ENCODE measurements around the gene SMG6. TPM values are rescaled to one million over a fixed set of nuclear protein-coding genes. Genes with fewer than 3 reads are reported as not detected.

SMG6 gene
- total and polyA plus RNA-seq, 2 donors (not counting 3 experiments of a cell fraction or from before 2014, with no cell fraction given): 40.1 to 42.2 TPM

DNA sequence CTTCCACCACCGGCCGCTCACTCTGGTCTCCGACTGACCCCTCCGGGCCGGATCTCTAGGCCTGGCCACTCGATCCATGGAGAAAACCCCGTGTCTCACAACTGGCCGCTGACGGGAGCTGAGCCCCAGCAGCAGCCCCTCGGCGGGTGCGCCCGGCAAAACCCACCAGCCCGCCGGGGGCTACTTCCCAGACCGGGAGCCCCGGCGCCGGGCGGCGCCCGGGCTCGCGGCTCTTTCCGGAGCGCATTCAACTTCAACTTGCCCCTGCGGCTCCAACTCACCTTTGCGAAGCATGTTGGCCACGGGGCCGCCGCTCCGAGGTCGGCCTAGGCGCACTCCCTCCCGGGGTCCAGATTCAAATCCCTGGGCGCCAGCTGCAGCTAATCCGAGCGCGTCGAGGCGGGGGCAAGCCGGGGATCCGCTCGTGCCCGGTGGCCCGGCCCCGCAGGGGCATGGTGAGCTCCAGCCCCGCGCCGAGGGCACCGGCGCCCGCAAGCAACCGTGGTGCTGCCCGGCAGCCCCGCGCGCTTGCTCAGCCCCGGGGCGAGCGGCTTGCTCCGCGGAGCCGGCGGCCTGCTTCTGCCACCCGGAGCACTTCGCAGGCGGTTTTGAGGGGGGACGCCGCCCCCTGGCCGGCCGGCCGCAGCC, 278.9 kb downstream of the SMG6 start:
- no peak for FAIRE-seq
- no TSS peak for BruUV-seq (replicated peaks)

More for the DNA sequence above, 278.9 kb downstream of the SMG6 start:
- ChIA-PET CTCF (interaction anchor here (1.1 to 9.5 kb wide), 13 partner anchors 11 to 258 kb away, joined by 3 to 270 read pairs (median 3); partner anchors contain the start of gene OVCA2), POLR2A (no interaction called here)
- peak overlapping the region; percentile 66 for H2AFZ ChIP-seq (ENCODE audit: low read depth, low read length)
- H3K36me3 ChIP-seq (ENCODE audit: control insufficient read depth in 2 of 2, extremely low read depth in 1 of 2, insufficient read depth in 2 of 2, low read length in 2 of 2): no peaks in the 10 kb centered on the region
- no peaks in the 10 kb centered on the region for H3K9me1 ChIP-seq (replicated peaks; ENCODE audit: control insufficient read depth, extremely low read depth, insufficient read depth, low read length)
- H3K4me2 ChIP-seq (ENCODE audit: insufficient read depth, low read length): peak overlapping the region; percentile 28
- H3K9me3 ChIP-seq (replicated peaks; ENCODE audit: control insufficient read depth, insufficient read depth, low read length): no peaks in the 10 kb centered on the region
- no peak overlapping the region for H3K9ac ChIP-seq (replicated peaks; ENCODE audit: extremely low read depth, insufficient read depth, low read length)
- H3K4me3 ChIP-seq (replicated peaks in 1 of 3; ENCODE audit: insufficient read depth in 1 of 3, low read depth in 1 of 3, low read length in 3 of 3): peak overlapping the region in 1 of 3 experiments; percentile 27
- H3K79me2 ChIP-seq (ENCODE audit: control insufficient read depth, insufficient read depth, low read length): no peaks in the 10 kb centered on the region
- no peak for DNase-seq (ENCODE audit: low read depth, low spot score)
- H3K4me1 ChIP-seq (ENCODE audit: control insufficient read depth, extremely low read depth, insufficient read depth, low read length): peaks cover 18% of the 10 kb centered on the region
- peaks cover 35 to 40% of the 10 kb centered on the region in 2 experiments for H3K27me3 ChIP-seq (ENCODE audit: control insufficient read depth in 2 of 2, insufficient read depth in 2 of 2, low read length in 2 of 2)
- dilution Hi-C loops (cut with MboI; ENCODE audit: extremely low pct_ligation_motif_present, low sequenced_read_pairs) (no loop called here), intact Hi-C loops (cut with micrococcal nuclease) (no loop called here)
- H4K20me1 ChIP-seq (replicated peaks; ENCODE audit: control insufficient read depth, extremely low read depth, insufficient read depth, low read length): no peaks in the 10 kb centered on the region
- no peak overlapping the region for H3K27ac ChIP-seq (ENCODE audit: insufficient read depth, low read depth, low read length)
- TF ChIP-seq, protein P1, sequence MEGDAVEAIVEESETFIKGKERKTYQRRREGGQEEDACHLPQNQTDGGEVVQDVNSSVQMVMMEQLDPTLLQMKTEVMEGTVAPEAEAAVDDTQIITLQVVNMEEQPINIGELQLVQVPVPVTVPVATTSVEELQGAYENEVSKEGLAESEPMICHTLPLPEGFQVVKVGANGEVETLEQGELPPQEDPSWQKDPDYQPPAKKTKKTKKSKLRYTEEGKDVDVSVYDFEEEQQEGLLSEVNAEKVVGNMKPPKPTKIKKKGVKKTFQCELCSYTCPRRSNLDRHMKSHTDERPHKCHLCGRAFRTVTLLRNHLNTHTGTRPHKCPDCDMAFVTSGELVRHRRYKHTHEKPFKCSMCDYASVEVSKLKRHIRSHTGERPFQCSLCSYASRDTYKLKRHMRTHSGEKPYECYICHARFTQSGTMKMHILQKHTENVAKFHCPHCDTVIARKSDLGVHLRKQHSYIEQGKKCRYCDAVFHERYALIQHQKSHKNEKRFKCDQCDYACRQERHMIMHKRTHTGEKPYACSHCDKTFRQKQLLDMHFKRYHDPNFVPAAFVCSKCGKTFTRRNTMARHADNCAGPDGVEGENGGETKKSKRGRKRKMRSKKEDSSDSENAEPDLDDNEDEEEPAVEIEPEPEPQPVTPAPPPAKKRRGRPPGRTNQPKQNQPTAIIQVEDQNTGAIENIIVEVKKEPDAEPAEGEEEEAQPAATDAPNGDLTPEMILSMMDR (IDR thresholded peaks at IDR 0.05; ENCODE audit: extremely low read depth in 1 of 2, insufficient read depth in 1 of 2, low read depth in 1 of 2, low read length in 2 of 2): no peak
- peak; percentile 28 for TF ChIP-seq EZH2 (IDR thresholded peaks at IDR 0.05; ENCODE audit: borderline replicate concordance, low read depth, low read length, severe bottlenecking)
- TF ChIP-seq POLR2AphosphoS5 (IDR thresholded peaks at IDR 0.05; ENCODE audit: insufficient read depth, low read depth, low read length): no peak
